HG03103 (cell line): ENCODE results near the gene MYBPC1.

Source experiments
- ATAC-seq: cut with Tn5 transposase; IDR thresholded peaks from one replicate; pipeline ENCODE4 v1.9.1; 2021; ENCODE audit warnings: low read depth; ENCODE audit not compliant: unreplicated experiment

Gene MYBPC1

DNA sequence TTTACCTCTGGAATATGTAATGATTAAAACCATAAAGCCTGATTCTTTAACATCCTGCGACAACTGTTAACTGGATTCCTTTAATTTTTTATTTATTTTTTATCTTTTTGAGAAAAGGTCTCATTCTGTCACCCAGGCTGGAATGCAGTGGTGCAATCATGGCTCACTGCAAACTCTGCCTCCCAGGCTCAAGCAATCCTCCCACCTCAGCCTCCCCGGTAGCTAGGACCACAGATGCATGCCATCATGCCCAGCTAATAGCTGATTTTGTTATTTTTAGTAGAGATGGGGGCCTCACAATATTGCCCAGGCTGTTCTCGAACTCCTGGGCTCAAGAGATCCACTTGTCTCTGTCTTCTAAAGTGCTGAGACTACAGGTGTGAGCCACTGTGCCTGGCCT lies 3.7 kb downstream of the MYBPC1 start:
- no peak for ATAC-seq

DNA sequence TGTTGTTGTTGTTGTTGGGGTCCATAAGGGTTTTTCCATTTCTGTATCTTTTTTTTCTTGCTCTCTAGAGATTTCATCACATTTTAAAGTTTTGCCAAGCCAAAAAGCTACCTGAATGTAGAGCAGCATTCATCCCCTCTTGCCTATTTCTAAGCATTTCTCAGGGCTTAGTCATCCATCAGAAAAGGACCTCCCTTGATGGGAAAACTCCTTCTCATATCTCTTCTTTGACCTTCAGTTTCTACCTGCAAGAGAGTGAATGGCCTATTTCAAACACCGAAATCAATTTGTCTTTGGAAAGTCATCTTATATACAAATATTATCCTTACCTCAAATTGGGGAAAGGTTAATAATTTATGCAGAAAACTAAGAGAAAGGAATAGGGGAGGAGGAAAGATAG lies 4.5 kb downstream of the MYBPC1 start:
- ATAC-seq = no peak

DNA sequence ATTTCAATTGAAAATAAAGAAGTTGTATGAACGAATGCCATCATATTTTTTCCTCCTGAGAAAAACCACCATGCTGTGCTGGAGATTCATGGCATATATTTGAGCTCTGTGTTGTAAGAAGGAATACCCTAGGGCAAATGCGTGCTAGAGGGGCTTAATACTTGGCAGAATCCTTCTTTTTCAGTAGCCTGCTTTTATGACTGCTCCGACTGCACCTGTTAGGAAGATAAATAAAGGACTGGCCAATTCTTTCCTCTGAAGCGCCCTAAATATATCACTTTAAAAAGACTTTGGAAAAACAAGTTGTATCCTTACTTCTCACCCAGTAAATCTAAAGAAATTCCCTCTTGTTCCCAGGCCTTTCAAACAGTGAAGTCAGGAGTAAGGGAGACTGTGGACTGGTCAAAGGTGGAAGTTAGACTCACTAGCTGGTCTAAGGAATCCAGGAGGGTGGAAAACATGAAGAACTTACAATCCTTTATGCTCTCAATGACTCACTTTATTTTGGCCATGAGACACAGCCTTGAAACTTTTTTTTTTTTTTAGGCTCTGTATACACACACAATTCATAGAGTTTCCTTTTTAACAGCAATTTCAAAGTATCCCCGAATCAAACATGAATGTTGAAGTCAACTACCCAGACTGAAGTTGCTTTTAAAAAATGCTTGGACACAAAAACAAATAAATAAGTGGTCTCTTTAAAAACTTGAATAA lies 5.2 kb downstream of the MYBPC1 start:
- ATAC-seq = no peak

- no peak for ATAC-seq
These were observed 9.4 kb downstream of the MYBPC1 start for GRCh38 chr12:101604132-101604531.

DNA sequence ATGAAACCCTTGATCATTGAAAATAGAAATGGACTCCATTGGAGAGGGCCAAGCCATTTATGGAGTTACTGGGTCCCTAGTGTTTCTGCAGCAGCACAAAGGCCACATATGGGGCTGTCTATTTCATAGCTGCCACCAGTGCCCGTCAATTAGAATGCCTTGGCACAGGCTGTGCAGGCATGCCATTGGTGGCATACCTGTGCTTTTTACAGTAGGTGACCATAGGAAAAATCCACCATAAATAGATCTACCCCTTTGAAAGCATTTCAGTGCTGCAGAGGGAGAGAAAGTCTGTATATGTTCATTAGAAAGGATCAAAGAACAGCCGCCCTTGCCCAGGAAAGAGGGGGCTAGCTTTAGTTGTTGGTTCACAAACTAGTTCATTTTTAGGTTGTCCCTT lies 13.1 kb downstream of the MYBPC1 start:
- no peak for ATAC-seq

DNA sequence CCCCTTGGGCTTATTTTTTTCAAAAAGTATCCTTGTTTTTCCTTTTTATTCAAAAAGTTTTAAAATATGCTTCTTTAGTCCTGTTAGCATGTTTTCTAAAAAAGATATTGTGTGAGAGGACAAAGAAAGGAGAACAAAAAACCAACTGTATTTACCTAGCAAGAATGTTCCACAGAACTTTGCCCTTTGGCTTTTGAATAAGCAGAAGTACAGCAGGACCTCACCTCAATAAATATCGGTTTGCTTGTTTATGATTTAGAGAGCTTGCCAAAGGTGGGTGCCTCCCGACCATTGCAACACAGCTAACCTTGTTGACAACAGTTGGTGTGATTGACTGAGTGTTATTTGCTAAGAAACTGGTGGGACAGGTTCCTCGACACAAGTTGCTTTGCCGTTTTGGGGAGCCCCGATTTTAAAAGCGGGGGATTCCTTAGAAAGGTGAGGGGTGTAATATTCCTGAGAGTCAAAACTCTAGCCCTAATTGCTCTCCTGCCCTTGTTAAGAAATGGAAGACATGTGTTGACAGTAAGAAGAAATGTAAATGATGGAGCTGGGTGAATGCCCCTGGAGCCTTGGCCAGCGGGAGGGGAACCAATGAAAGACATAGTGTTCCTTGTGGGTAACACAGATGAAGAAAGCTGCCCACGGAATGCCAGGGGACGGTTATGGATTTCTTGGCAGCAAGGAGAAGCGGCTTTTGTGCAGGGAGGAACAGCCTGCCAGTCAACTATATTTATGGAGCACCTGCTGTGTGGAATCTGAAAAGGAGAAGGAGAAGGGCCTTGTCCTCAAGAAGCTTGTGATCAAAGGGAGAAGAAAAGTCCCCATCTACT lies 13.7 kb downstream of the MYBPC1 start:
- no peak for ATAC-seq

DNA sequence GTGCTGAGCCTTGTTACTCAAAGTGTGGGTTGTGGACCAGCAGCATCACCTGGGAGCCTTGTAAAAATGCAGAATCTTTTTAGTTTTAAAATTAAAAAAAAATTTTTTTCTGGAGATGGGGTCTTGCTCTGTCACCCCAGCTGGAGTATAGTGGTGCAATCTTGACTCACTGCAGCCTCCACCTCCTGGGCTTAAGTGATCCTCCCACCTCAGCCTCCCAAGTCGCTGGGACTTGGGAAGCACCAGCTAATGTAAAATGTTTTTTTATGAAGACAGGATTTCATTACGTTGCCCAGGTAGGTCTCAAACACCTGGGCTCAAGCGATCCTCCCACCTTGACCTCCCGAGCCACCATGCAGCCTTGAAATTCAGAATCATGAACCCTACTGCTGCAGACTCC lies 14.4 kb downstream of the MYBPC1 start:
- no peak for ATAC-seq

DNA sequence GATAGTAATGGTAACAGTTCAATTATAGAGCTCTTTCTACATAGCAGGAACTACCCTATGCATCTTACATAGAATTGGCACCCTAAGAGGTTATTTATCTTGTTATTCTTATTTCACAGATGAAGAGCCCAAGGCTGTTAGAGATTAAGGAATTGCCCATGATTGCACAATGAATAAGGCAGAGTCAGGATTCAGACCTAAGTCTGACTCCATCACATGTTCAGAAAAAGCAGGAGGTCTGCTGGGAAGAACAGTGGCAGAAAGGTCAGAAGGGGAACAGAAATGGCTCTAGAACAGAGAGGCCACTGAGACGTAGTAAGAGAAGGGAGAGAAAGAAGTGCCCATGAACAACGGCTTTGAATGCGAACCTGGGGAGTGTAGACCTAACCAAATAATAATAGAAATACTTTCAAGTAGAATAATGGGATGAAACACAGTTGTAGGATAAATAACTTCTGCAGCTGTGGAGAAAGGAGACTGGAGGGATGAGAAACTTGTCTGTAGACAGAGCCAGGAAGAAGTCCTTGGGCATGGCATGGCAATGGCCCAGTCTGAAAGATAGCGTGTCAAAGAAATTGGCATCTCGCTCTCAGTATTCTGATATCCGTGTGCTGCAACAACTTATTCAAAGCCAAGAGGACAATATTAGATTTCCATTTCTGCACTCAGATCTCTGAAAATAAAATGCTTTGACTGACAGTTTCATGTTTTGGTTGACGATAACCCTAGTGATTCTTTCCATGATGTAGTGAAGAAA lies 17.6 kb downstream of the MYBPC1 start:
- no peak for ATAC-seq

DNA sequence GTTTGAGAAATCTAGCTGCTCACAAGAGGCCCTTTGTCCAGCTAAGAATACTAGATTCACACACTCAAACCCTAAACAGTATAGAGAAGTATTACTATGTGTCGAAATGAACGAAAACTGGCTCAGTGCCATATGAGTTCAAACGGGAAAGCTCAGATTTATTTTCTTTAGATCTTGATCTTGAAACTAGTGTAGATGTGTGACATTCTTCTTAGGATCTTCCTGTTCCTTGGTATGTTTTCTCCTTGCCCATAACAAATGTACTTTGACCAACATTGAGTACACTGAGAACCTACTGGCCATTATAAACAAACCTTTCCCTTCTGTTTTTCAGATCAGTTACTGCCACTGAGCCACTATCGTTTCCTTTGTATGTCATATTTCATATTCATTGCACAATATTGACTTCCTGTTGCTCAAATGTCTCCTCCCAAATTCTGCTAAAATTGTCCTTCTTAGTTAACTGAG lies 21.3 kb downstream of the MYBPC1 start:
- ATAC-seq = no peak

- no peak for ATAC-seq
These were observed 24.4 kb downstream of the MYBPC1 start for GRCh38 chr12:101619026-101619786.

GRCh38 chr12:101619858-101620761 lies 25.3 kb downstream of the MYBPC1 start:
- no peak for ATAC-seq

- ATAC-seq = no peak
These were observed 26.0 kb downstream of the MYBPC1 start for GRCh38 chr12:101620762-101621133.

GRCh38 chr12:101628676-101629075 lies 33.9 kb downstream of the MYBPC1 start:
- no peak for ATAC-seq

GRCh38 chr12:101634724-101635123 lies 40.0 kb downstream of the MYBPC1 start:
- ATAC-seq = peak; percentile 94

DNA sequence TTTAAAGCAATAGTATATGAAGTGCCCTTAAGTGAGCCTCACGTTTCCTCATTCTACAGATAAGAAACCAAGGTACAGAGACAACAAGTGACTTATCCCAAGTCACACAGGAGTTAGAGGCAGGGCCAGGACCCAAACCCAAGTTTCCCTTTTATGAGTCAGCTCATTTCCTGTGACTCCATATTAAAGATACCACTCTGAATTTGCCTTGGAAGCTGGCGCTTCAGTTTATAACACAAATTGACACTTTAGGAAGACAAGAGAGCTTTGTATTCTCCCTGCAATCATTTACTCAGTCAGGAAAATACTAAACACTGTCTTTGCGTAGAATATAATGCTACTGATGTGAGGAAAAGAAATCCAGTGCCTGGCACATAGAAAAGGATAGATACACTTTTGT lies 43.2 kb downstream of the MYBPC1 start:
- no peak for ATAC-seq

DNA sequence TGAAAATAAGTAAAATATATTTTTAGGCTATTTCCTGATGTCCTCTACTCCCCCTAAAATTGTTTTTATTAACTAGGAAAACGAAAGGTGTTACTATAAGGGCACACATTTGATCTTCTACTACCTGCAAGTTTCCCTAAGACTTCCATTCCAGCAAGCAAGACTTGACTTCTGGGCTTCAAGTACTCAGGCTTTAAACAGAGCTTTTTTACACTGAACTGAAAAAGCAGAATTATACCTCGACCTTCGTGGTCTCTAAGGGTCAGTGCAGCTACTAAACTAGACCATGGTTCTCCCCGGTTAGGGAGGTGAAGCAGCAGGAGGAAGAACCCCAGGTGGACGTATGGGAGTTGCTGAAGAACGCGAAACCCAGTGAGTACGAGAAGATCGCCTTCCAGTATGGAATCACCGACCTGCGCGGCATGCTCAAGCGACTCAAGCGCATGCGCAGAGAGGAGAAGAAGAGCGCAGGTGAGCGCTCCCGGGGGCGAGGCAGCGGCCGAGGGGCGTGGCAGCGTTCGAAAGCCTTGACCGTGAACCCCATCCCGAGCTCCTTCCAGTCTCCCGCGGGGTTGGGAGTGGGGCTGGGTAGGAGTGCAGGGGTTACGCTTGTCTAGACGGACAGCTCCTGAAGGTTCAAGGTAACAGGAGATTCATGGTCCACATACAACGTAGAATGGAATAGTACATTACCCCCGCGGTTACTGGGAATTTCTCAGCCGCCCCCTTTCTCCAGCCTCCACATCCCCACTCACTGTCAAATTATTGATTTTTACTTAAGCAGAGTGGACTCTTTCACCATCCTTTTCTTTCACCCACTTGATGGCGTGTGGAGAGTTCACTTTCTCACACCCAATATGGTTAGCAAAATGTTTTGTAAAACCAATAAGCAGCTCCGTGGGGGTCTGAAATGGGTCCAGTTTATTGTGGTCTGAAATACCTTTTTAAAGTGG lies 47.6 kb downstream of the MYBPC1 start:
- no peak for ATAC-seq

GRCh38 chr12:101647711-101648110 lies 52.9 kb downstream of the MYBPC1 start:
- no peak for ATAC-seq

- no peak for ATAC-seq
These were observed 53.4 kb downstream of the MYBPC1 start for GRCh38 chr12:101648195-101648594.
